HL-60 (cell line): ENCODE data around the gene ETFA.
A peak's percentile ranks its signal among the peaks of the same experiment; 100 is the strongest.
"Not testable (repeated sequence)": the region's sequence is repeated elsewhere in the genome, so short reads cannot be mapped to it uniquely, and the experiment has no call there.

Experiments used
- DNase-seq, 2 experiments: peaks; one replicate each; pipeline ENCODE4 v3.0.0-alpha.2; 2010 to 2020; ENCODE audit warnings: low read depth in 1 of 2, low spot score in 1 of 2
- H3K27ac ChIP-seq: fragments of 250-450 bp; sonication (Bioruptor Pico); replicated peaks from 2 replicates; pipeline ENCODE4 v1.5.1; 2020; ENCODE audit warnings: mild to moderate bottlenecking, moderate library complexity
- H3K27me3 ChIP-seq: fragments of 250-450 bp; sonication (Bioruptor Pico); 2 replicates; pipeline ENCODE4 v1.5.1; 2021; ENCODE audit warnings: mild to moderate bottlenecking, moderate library complexity; ENCODE audit not compliant: insufficient read depth, poor library complexity, severe bottlenecking
- H3K4me3 ChIP-seq: replicated peaks from 2 replicates; pipeline ENCODE4 v1.5.1; 2011; ENCODE audit warnings: mild to moderate bottlenecking, control low read depth, low read length; ENCODE audit not compliant: insufficient read depth
- GABPA ChIP-seq: IDR thresholded peaks from 2 replicates; pipeline ENCODE4 v1.6.1; 2012; ENCODE audit warnings: low read depth
- POLR2AphosphoS5 ChIP-seq: IDR thresholded peaks from 2 replicates; pipeline ENCODE4 v1.6.1; 2012; ENCODE audit warnings: low read depth
- SPI1 ChIP-seq: IDR thresholded peaks from 2 replicates; pipeline ENCODE4 v1.6.1; 2012; ENCODE audit warnings: low read depth, mild to moderate bottlenecking, borderline replicate concordance
- TF ChIP-seq, protein P1 (sequence below): IDR thresholded peaks from 2 replicates; pipeline ENCODE4 v1.6.1; 2012; ENCODE audit warnings: low read depth; ENCODE audit not compliant: insufficient replicate concordance
- TF ChIP-seq, protein P2 (sequence below): IDR thresholded peaks from one replicate; pipeline ENCODE4 v1.5.1; 2011; ENCODE audit warnings: low read length, control low read depth, inconsistent platforms; ENCODE audit not compliant: insufficient read depth

Gene ETFA

DNA sequence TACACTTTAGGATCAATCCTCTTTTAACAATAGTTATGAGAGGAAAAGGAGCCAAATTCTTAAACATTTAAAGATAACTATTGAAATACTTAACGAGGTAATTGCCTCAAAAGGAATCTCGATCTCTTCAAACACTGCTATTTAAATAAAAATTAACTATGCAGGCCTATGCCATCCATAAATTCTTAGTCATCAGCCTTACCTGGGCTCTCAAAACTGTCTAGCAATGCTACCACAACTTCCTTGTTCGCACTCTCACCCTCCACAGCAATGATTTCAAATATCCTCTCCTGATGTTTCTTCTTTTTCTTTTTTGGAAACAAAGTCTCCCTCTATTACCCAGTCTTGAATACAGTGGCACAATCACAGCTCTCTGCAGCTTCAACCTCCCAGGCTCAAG is 12.3 kb downstream of the ETFA start:
- no peak for DNase-seq
- TF ChIP-seq GABPA (no peak), SPI1 (no peak), POLR2AphosphoS5 (no peak)
- TF ChIP-seq, protein P1, sequence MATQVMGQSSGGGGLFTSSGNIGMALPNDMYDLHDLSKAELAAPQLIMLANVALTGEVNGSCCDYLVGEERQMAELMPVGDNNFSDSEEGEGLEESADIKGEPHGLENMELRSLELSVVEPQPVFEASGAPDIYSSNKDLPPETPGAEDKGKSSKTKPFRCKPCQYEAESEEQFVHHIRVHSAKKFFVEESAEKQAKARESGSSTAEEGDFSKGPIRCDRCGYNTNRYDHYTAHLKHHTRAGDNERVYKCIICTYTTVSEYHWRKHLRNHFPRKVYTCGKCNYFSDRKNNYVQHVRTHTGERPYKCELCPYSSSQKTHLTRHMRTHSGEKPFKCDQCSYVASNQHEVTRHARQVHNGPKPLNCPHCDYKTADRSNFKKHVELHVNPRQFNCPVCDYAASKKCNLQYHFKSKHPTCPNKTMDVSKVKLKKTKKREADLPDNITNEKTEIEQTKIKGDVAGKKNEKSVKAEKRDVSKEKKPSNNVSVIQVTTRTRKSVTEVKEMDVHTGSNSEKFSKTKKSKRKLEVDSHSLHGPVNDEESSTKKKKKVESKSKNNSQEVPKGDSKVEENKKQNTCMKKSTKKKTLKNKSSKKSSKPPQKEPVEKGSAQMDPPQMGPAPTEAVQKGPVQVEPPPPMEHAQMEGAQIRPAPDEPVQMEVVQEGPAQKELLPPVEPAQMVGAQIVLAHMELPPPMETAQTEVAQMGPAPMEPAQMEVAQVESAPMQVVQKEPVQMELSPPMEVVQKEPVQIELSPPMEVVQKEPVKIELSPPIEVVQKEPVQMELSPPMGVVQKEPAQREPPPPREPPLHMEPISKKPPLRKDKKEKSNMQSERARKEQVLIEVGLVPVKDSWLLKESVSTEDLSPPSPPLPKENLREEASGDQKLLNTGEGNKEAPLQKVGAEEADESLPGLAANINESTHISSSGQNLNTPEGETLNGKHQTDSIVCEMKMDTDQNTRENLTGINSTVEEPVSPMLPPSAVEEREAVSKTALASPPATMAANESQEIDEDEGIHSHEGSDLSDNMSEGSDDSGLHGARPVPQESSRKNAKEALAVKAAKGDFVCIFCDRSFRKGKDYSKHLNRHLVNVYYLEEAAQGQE = no peak
- TF ChIP-seq, protein P2, sequence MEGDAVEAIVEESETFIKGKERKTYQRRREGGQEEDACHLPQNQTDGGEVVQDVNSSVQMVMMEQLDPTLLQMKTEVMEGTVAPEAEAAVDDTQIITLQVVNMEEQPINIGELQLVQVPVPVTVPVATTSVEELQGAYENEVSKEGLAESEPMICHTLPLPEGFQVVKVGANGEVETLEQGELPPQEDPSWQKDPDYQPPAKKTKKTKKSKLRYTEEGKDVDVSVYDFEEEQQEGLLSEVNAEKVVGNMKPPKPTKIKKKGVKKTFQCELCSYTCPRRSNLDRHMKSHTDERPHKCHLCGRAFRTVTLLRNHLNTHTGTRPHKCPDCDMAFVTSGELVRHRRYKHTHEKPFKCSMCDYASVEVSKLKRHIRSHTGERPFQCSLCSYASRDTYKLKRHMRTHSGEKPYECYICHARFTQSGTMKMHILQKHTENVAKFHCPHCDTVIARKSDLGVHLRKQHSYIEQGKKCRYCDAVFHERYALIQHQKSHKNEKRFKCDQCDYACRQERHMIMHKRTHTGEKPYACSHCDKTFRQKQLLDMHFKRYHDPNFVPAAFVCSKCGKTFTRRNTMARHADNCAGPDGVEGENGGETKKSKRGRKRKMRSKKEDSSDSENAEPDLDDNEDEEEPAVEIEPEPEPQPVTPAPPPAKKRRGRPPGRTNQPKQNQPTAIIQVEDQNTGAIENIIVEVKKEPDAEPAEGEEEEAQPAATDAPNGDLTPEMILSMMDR = no peak
- Histone ChIP-seq H3K27me3 (no peaks in the 10 kb centered on the region), H3K4me3 (no peak overlapping the region), H3K27ac (no peak overlapping the region)

DNA sequence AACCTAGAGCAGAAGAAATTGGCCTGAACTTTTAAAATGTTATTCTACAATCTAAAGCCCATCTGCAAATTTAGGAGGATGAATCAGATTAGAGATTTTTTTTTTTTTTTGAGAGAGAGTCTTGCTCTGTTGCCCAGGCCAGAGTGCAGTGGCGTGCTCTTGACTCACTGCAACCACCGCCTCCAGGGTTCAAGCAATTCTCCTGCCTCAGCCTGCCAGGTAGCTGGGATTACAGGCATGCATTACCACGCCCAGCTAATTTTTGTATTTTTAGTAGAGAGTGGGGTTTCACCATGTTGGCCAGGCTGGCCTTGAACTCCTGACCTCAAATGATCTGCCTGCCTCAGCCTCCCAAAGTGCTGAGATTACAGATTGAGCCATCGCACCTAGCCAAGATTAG is 13.3 kb downstream of the ETFA start:
- not testable (repeated sequence) for H3K4me3 ChIP-seq, H3K27ac ChIP-seq, H3K27me3 ChIP-seq, DNase-seq

DNA sequence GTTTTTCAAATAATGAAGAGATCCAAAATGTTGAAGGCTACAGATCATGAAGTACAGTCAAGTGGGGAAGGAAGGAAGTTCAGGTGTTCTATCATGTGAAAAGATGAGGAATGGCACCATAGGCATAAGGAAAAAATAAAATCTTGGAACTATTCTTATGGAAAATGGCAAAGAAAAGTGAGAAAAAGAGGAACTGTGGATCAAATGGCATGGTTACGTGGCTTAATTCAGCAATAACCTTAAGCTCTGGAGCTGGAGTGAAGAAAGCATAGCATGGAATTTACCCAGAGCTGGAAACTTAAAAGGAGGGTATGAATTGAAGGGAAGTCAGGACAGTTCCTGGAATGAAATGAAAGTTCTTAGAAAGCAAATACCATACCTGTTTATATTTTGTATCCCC is 14.4 kb downstream of the ETFA start:
- Histone ChIP-seq H3K27me3 (no peaks in the 10 kb centered on the region), H3K27ac (no peak overlapping the region), H3K4me3 (no peak overlapping the region)
- no peak for DNase-seq
- peak; percentile 56; the same call in 1 of the 2 replicates for TF ChIP-seq SPI1
- TF ChIP-seq, protein P2 = no peak

DNA sequence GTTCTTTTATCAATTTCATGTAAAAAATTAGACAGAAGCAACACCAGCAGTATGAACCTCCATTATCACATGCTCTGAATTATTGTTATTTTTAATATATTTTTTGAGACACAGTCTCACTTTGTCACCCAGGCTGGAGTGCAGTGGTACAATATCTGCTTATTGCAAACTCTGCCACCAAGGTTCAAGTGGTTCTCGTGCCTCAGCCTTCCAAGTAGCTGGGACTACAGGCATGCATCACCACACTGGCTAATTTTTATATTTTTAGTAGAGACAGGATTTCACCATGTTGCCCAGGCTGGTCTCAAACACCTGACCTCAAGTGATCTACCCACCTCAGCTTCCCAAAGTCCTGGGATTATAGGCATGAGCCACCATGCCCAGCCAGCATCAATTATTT is 16.8 kb downstream of the ETFA start:
- H3K4me3 ChIP-seq, DNase-seq, H3K27ac ChIP-seq, H3K27me3 ChIP-seq: not testable (repeated sequence)

DNA sequence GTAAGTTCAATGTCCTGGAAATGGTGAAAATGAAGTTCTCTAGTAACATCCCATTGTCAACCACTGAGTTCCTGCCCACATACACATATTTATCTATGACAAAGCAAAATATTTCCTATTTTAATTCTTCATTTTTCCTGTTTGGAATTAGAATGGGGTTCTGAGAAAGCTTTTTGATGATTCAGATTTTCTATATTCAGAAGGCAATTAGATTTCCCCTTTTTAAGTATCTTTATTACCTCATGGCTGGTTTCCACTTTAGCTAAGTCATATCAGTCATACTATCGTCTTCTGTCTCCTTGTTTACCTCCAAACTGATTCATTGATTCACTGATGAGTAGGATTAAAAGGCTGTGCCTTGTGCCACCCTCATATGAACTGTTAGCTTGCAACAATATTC is 17.9 kb downstream of the ETFA start:
- Histone ChIP-seq H3K27ac (no peak overlapping the region), H3K27me3 (no peaks in the 10 kb centered on the region), H3K4me3 (no peak overlapping the region)
- DNase-seq = no peak
- TF ChIP-seq GABPA = no peak
- TF ChIP-seq, protein P1 = no peak
- TF ChIP-seq, protein P2 = no peak
- no peak for TF ChIP-seq POLR2AphosphoS5
- TF ChIP-seq SPI1 = no peak
